SK-MEL-5 (cell line): ENCODE results near the gene MYL3. TPM values are rescaled to one million over a fixed set of nuclear protein-coding genes. Genes with fewer than 3 reads are reported as not detected.

Experiments
- DNase-seq: peaks from one replicate; pipeline ENCODE4 v3.0.0-alpha.2; 2016; ENCODE audit warnings: low read depth, low spot score
- in situ Hi-C: cut with HindIII; loops from 2 replicates; pipeline ENCODE4 v1.10.0; 2016; ENCODE audit warnings: low sequenced_read_pairs, high pct_unique_total_duplicates, low pct_unique_long_range_greater_than_20kb
- total RNA-seq: library from RNA; depleted of rRNA; stranded (reverse); fragments of >200 nt; shearing (Covaris generic); gene quantifications from 2 replicates; pipeline ENCODE4 v1.2.3, GENCODE V29; 2014

MYL3 gene
- total RNA-seq, 1 experiment from 2014 or later = not detected

DNA sequence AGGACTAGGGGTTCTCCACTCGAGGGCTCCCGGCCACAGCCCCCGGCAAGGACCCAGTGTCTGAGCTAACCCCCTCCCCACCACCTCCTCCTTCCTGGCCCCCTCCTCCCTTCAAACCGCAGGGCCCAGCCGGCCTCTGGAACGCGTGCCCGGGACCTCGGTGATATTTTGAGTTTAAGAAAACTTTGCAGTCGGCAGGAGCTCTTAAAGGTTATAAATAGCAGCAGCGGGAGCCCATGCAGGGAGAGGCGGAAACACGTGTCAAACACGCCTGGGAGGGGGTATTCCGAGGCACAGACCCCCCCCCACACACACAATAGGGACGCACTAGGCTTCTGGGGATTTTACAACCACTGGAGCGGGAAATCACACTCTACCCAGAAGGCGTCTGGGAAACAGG, 11.2 kb upstream of the MYL3 start:
- in situ Hi-C loops = no loop called here
- no peak for DNase-seq

DNA sequence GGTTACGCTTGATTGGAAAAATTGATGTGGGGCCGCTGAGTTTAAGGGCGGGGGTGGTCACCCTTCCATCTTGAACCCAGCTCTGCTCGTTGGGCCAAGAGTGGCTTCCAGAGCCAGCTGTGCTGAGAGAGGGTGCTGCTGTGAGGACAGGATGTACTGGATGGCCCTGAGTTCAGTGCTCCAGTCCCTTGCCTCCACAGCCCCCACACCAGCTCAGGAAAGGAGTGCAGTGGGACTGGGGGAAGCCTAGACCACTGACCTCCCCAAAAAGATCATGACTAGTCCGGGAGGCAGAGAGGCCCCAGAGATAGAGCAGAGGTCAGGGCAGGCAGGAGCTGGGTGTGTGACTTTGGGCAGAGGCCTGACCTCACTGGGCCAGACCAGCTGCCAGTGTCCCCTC, 10.3 kb upstream of the MYL3 start:
- in situ Hi-C loops = no loop called here

DNA sequence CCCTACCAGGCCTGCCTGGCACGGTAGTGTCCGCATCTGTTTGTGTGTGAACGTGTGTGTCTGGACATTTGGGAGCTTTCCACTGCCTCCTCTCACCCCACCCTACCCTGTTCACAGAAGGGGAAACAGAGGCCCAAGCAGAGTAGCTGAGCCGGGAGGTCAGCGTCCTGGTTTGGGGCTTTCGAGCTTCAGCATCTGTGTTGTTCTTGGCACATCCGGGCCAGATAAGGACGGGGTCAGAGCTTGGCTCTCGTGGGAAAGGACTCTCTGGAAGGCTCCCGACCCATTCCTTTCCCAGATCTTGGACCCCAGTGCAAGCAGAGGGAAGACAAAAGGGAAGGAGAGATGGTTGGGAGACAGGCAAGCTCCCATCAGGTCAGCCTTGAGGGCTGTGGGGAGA, 8.0 kb upstream of the MYL3 start:
- in situ Hi-C loops = no loop called here
- no peak for DNase-seq

More for the DNA sequence above, 10.3 kb upstream of the MYL3 start:
- no peak for DNase-seq

DNA sequence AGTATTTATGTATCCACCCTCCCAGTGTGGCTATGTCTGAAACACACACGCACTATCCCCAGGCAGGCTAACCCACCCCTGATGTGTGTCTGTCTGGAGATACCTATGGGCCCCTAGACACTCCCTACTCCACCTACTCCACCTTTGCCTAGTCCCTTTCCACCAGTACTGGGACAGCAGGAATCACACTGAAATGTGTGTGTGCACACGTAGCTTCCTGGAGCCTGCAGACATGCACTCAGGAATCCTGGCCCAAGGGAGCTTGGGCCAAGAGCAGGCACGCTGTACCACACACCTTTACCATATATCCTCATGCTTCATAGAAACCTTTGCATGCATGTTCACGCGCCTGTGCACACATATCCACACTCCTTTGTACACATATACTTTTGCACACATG, 7.4 kb upstream of the MYL3 start:
- DNase-seq = no peak
- in situ Hi-C loops = no loop called here

DNA sequence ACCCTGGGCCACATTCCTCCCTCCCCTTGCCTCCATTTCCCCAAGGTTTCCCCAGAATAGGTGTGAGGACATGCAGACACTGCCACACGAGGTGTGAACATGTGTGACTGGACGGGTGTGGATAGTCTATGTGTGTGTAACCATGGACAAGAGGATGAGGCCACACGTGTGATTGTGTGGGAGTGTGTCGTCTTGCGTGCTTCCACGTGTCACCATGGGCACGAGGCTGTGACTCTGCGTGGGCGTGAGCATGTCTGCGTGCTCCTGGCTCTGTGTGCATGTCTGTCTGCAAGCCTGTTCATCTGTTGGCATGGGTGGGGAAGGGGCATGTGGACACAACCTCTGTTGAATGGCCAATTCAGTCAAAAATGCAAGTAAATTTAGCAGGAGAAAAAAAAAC, 6.2 kb upstream of the MYL3 start:
- DNase-seq = no peak
- in situ Hi-C loops = no loop called here

DNA sequence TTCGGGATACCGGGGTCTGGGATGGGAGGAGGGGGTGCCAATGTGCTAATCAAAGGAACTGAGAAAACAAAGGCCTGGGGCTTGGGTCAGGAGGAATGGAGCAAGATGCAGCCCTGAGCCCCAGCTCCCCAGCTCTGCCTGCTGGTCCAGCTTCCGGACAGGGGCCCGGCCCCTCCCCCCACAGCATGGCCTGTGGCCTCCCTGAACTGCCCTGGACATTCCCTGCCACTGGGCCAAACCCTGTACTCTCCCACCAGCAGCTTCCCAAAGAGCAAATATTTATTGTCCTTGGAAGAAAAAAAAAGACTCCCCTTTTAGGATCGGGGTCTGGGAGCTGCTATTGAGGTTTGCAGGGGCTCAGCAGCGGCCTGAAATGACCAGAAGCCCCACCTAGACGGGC, 5.7 kb upstream of the MYL3 start:
- in situ Hi-C loops = no loop called here
- no peak for DNase-seq

DNA sequence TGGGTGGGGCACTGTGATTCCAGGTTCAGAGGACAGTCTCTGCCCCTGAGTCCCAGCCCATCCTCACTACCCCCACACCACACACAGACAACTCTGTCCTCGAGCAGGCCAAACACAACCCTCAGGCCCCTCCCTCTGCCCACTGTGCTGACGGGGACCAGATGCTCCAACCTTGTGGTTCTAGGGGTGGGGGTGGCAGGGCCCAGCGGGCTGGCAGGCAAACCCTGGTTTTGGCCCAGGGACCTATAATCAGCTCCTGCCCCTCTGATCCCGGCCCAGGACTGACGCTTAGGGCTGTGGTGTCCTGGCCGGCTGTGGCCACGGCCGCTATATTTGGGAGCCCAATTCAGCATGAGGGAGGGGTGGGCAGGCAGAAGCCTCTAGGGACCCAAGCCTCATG, 5.0 kb upstream of the MYL3 start:
- in situ Hi-C loops = no loop called here
- no peak for DNase-seq

DNA sequence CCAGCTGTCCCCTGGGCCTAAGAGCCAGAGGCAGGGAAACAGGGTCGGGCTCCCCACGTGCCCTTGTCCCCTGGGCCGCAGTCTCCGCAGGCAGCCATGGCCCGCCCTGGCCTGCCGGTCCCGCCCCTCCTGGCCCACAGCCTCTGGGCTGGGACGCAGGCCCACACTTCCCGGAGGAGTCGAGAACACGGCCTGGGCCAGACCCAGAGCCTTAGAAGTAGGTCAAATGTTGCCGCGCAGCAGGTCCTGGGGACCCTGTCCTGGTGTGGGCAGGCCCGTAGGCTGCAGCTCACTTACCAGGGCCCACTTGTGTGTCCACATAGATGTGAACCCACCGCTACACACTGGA, 4.3 kb upstream of the MYL3 start:
- DNase-seq = no peak
- in situ Hi-C loops = no loop called here

DNA sequence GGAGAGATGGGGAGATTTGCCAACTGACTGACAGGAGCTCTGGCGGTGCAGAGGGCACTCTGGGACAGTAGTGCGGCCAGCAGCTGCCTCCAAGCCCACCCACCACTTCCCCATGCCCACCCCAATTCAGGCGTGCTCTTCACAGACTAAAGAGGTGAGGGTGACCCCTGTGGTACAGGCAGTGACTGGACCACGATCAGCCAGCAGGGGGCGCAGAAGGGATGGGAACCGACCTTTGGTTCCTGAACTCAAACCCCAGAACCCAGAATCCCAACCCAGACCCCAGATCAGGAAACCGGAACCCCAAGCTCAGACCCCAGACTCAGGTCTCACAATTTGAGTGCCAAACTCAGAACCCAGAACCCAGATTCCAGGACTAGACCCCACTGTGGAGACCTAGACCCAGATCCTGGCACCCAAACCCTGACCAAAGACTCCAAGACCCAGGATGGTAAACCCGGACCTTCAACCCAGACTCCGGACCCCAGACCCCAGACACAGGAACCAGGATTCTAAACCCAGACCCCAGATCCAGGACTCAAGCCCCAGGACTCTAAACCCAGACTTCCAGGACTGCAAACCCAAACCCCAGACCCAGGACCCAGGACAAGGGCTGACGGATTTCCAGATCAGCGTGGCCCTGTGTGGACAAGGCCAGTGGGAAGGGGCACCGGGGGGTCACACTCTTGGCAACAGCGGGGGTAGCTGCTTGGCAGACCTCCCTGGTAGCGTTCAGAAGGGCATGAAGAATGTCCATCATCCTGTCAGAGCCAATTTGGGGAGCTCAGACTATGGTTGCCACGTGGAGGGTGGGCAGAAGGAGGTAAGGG, 3.7 kb upstream of the MYL3 start:
- in situ Hi-C loops = no loop called here

DNA sequence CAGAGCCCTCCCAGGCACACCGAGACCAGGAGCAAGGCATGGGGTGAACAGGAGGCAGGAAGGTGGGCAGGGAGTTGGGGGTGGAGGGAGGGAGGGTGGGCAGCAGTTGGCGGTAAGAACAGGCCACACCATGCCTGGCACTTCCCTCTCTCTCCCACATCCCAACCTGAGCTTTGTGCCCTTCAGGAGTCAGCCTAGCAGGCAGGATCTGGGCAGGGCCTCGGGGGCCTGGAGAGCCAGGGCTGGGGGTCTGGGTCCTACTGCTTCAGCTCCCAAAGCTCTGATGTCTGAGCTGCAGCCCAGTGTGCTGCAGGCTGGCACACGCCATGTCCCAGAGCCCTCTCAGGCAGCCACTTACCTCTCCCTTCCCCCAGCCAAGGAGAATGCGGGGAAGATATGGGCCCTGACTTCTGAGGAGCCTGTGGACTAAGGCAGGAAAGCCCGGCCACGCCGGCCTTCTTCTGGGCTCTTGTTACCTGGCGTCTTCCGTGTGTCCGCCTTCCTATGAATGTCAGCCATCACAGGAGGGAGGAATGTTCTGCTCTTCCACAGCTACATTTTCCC, 2.9 kb upstream of the MYL3 start:
- in situ Hi-C loops = no loop called here
- no peak for DNase-seq

More for the DNA sequence above, 3.7 kb upstream of the MYL3 start:
- DNase-seq = peak; percentile 66

DNA sequence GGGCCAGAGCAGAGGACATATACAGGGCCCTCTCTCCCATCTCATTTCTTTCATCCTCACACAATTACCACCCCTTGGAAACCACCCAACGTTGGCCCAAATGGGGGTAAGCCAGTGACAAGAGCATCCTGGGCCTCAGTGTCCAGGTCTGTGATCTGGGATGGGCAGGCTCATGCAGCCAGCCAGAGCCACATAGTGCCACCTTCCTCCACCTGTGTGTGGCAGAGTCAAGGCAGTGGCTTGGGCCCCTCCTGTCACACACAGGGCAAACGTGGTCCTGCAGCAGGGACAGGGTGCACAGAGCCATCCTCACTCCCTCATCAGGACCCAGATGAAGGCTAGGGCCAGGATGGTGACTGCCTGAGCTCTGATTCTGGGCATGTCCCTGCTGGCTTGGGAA, 2.3 kb upstream of the MYL3 start:
- no peak for DNase-seq
- in situ Hi-C loops = no loop called here

DNA sequence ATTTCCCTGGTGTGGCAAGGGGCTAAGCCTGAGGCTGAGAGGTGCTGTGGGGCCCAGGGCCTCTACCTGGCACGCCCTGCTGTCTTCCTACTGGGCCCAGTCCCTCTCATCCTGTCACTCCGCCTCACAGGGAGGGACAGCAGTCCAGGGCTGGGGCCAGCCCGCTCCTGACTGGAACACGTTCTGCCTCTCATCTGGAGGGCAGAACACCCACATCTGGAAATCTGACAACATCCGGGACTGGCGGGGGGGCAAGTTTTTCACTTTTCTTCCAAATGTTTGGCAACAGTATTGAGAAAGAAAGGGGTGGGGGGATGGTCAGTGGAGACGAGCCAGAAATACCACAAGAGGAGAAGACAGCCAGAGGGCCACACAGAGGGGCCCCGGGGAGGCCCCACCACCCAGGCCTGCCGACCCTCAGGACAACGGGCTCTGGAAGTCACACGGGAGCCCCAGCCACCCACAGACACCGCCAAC, 1.8 kb upstream of the MYL3 start:
- in situ Hi-C loops = no loop called here
- no peak for DNase-seq

DNA sequence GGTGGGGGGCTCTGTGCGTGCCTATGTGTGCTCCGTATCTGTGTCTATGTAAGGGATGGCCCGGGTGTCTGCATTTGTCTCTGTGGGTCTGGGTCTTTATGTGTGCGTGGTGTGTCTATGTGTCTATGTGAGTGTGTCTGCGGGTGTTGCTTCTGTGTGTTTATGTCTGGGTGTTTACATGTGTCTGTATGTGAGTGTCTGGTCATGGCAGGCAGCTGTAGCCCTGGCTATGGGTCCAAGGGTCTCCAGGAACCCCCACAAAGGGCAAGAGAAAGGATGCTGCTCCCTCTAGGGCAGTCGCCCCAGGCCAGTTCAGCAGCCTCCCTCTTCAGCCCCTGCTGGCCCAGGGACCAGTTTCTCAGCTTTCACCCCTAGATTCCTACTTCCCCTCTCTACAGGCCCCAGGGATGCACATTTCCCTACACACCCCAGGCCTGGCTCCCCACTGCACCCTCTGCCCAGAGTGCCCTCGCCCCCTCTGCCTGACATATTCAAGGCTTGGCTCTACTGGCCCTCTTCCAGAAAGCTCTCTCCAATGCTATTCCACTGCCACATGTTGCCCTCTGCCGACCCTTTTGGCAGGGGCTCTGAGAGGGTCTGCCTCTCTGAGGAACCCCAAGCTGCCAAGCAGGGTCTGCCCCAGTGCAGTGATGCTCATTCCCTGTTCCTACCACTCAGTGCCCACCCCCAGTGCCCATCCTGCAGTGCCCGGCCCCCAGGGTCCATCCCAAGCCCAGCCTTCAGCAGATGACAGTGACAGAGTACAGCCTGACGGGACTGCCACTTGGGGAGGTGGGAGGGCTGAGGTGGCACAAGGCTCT, 1.0 kb upstream of the MYL3 start:
- no peak for DNase-seq
- in situ Hi-C loops = no loop called here

DNA sequence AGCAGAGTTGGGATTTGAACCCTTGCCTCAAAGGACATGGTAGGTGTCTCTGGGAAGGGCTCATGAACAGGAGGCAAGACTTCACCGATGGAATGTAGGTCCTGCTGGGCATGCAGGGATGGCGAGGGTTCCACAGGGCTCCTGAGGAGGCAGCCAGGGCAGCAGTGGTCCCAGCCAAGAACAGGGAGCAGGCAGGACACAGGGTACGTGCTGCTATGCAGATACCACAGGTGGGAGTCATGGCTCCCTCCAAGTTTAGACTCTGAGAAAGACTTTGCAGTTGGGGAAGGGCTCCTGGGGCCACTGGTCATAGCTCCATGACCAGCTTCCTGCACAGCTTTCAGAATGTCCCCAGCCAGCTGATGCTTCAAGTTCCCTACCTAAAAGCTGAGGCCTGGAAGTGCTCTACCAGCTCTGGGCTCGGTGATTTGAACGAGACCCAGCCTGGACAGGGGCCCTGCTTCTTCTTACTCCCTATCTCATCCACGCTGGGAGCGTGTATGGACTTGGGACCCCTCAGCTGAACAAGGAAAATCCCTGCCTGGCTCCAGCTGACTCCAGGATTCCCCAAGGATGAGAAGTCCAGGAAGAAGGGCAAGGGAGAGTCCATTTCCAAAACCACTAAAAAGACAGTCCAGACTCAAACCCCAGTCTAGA, 747 bp downstream of the MYL3 start:
- no peak for DNase-seq
- in situ Hi-C loops = no loop called here

DNA sequence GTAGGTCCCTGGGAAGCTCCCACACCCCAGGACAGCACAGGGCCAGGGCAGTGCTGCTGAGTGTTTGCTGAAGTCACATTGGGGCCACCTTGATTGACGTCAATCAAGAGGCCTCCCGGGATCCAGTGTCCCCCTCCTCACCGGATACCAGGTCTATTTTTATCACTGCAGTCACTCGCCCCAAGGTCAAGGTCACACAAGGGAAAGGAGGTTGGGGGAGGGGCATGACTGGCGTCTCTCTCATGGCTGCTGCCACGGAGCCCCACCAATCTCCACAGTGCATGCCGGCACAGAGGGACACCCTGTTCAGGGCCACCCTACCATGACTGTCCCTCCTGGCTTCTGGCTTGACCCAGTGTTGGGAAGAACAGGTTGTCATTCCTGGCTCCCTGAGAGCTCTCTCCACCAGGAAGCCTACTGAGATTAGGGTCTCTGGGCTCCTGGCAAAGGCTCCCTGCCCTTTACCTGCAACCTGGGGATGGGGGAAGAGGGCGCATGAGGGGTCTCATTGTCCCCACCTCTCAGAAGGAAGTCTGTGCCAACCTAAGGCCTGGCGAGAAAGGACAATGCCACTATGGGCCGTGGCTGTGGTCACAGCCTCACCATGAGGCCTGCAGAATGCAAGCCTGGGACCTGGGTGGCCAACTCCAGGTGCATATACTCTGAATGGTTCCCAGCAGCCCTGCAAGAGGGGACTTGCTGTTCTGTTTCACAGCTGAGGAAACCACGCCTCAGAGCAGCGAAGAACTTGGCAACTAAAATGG, 1.5 kb downstream of the MYL3 start:
- no peak for DNase-seq
- in situ Hi-C loops = no loop called here

DNA sequence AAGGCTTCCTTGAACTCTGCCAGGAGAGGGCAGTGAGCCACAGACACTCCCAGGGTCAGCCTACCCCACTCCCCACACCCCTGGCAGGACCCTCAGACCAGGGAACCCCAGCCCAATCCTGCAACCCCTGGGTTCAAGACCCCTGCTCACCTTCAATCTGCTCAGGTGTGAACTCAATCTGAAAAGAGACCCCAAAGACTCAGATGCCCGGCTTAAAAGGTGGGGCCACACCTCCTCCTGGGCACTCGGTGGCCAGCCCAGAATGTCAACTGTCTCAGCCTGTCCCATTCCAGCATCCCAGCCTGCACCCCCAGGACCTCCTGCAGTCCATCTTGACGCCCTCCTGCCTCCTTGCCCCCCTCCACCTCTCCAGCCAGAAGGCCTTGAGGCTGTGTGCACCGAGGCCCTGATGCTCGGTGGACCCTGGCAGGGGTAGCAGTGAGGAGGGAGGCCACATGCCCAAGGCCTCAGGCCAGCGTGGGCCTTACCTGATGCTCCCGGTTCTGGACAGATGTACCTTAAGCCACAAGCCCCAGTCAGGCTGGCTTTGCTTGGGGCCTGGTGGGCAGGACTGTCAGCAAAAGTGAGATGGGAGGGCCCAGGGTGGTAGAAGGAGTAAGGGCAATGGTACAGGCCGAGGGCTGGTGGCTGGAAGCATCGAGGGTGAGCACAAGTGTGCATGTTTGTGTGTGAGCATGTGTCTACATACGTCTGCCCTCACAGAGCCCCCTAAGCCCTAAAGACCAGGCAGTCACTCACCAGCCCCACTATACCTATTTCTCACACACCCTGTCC, 2.2 kb downstream of the MYL3 start:
- no peak for DNase-seq
- in situ Hi-C loops = no loop called here
